ENCODE results near the gene GTF2B. TPM values are rescaled to one million over a fixed set of nuclear protein-coding genes. Genes with fewer than 3 reads are reported as not detected.

The GTF2B gene
- total RNA-seq, 1 experiment from 2014 or later, result 27.0 TPM

GRCh38 chr1:88813471-88813870, 77.9 kb downstream of the GTF2B start:
- ChIA-PET POLR2A (no interaction called here), CTCF (no interaction called here)
- ATAC-seq (no peak), DNase-seq (ENCODE audit: low read depth, low spot score) (no peak)
- no peak overlapping the region for H3K27ac ChIP-seq (ENCODE audit: low read length)
- no peaks in the 10 kb centered on the region for H3K27me3 ChIP-seq (ENCODE audit: control insufficient read depth, insufficient read depth, low read length)
- H3K36me3 ChIP-seq (ENCODE audit: control insufficient read depth, insufficient read depth, low read length), result peaks cover 15% of the 10 kb centered on the region
- TF ChIP-seq POLR2AphosphoS5 (IDR thresholded peaks at IDR 0.05; ENCODE audit: low read depth, low read length), result no peak
- no peak for TF ChIP-seq REST (IDR thresholded peaks at IDR 0.05; ENCODE audit: insufficient read depth in 1 of 2, low read depth in 2 of 2, low read length in 1 of 2)
- TF ChIP-seq TCF7L2 (IDR thresholded peaks at IDR 0.05; ENCODE audit: low read depth, low read length), result no peak
- TF ChIP-seq CTCF (IDR thresholded peaks at IDR 0.05), result no peak
- no peak for TF ChIP-seq SIN3A (IDR thresholded peaks at IDR 0.05; ENCODE audit: borderline replicate concordance, insufficient read depth, low read depth, low read length)
- BruUV-seq (replicated peaks), result no TSS peak
- H3K4me3 ChIP-seq (ENCODE audit: low read depth in 2 of 2, low read length in 2 of 2), result no peak overlapping the region
- H3K9me3 ChIP-seq (ENCODE audit: control insufficient read depth, insufficient read depth, low read depth, low read length), result no peaks in the 10 kb centered on the region
- intact Hi-C loops (cut with micrococcal nuclease; ENCODE audit: unreplicated experiment) (no loop called here), in situ Hi-C loops (cut with HindIII; ENCODE audit: low pct_unique_long_range_greater_than_20kb, low sequenced_read_pairs) (no loop called here)
- no peaks in the 10 kb centered on the region for H3K4me1 ChIP-seq (ENCODE audit: control insufficient read depth, insufficient read depth, low read length)

- no peak overlapping the region for H3K27ac ChIP-seq (ENCODE audit: low read length)
- no peak for ATAC-seq
- H3K36me3 ChIP-seq (ENCODE audit: control insufficient read depth, insufficient read depth, low read length), result peaks cover 18% of the 10 kb centered on the region
- DNase-seq (ENCODE audit: low read depth, low spot score), result no peak
- no peaks in the 10 kb centered on the region for H3K27me3 ChIP-seq (ENCODE audit: control insufficient read depth, insufficient read depth, low read length)
- no peak overlapping the region for H3K4me3 ChIP-seq (ENCODE audit: low read depth in 2 of 2, low read length in 2 of 2)
- intact Hi-C loops (cut with micrococcal nuclease; ENCODE audit: unreplicated experiment), result no loop called here
- H3K9me3 ChIP-seq (ENCODE audit: control insufficient read depth, insufficient read depth, low read depth, low read length), result no peaks in the 10 kb centered on the region
- POLR2A ChIA-PET, result no interaction called here
- in situ Hi-C loops (cut with HindIII; ENCODE audit: low pct_unique_long_range_greater_than_20kb, low sequenced_read_pairs), result no loop called here
- no TSS peak for BruUV-seq (replicated peaks)
- no peak for TF ChIP-seq TCF7L2 (IDR thresholded peaks at IDR 0.05; ENCODE audit: low read depth, low read length)
- TF ChIP-seq POLR2AphosphoS5 (IDR thresholded peaks at IDR 0.05; ENCODE audit: low read depth, low read length), result no peak
- no peak for TF ChIP-seq CTCF (IDR thresholded peaks at IDR 0.05)
- no peak for TF ChIP-seq SIN3A (IDR thresholded peaks at IDR 0.05; ENCODE audit: borderline replicate concordance, insufficient read depth, low read depth, low read length)
- no peak for TF ChIP-seq REST (IDR thresholded peaks at IDR 0.05; ENCODE audit: insufficient read depth in 1 of 2, low read depth in 2 of 2, low read length in 1 of 2)
- H3K4me1 ChIP-seq (ENCODE audit: control insufficient read depth, insufficient read depth, low read length), result no peaks in the 10 kb centered on the region
- CTCF ChIA-PET, result no interaction called here
Measured at GRCh38 chr1:88812366-88812765, 79.0 kb downstream of the GTF2B start.

Data from Panc1 (cell line).